PFSK-1 (cell line): ENCODE measurements around the gene FCRLB.

ENCODE experiments used
- POLR2AphosphoS5 ChIP-seq: IDR thresholded peaks from 2 replicates; pipeline ENCODE4 v1.6.1; 2012; ENCODE audit warnings: low read depth, mild to moderate bottlenecking, control low read depth, low read length, moderate library complexity
- REST ChIP-seq, 2 experiments: IDR thresholded peaks; 2 replicates each; pipeline versions ENCODE4 v1.6.1 to v1.8.0; 2011 to 2012; ENCODE audit warnings: low read depth in 2 of 2, low read length in 2 of 2, control low read depth in 1 of 2, inconsistent platforms in 1 of 2, mild to moderate bottlenecking in 1 of 2, moderate library complexity in 1 of 2; ENCODE audit not compliant: insufficient read depth in 1 of 2
- TAF1 ChIP-seq: IDR thresholded peaks from 2 replicates; pipeline ENCODE4 v1.6.1; 2012; ENCODE audit warnings: low read length, control low read depth, borderline replicate concordance; ENCODE audit not compliant: insufficient read depth

- TF ChIP-seq TAF1 (no peak), REST (IDR thresholded peaks at IDR 0.05; ENCODE audit: insufficient read depth in 1 of 2, low read depth in 2 of 2, low read length in 2 of 2) (no peak), POLR2AphosphoS5 (no peak)
Measured at GRCh38 chr1:161743231-161743630, 21.9 kb downstream of the FCRLB start.
